ENCODE data around the gene ARF5.

- TF ChIP-seq CTCF (IDR thresholded peaks at IDR 0.05; ENCODE audit: low read length) (no peak), EZH2 (optimal IDR thresholded peaks at IDR 0.05; ENCODE audit: low read depth, low read length) (no peak)
These were observed 31.6 kb downstream of the ARF5 start for GRCh38 chr7:127619681-127620405.
